Activated CD4-positive, alpha-beta T cell treated with anti-CD3 and anti-CD28 coated beads, Interleukin-2, amount 10 ng/mL, durations not matched to agents 24 days and 14 days (primary cell): Measurements from ENCODE around the gene ILDR2. TPM values are rescaled to one million over a fixed set of nuclear protein-coding genes. Genes with fewer than 3 reads are reported as not detected.

Experiments
- DNase-seq: peaks from one replicate; pipeline ENCODE4 v3.0.0; 2022
- H3K27ac Mint-ChIP-seq: one replicate; pipeline ENCODE4 v1.8.0; 2022; ENCODE audit warnings: mild to moderate bottlenecking, mixed read lengths
- H3K27me3 Mint-ChIP-seq: one replicate; pipeline ENCODE4 v1.8.0; 2022; ENCODE audit warnings: mixed read lengths
- H3K36me3 Mint-ChIP-seq: one replicate; pipeline ENCODE4 v1.8.0; 2022; ENCODE audit warnings: low read depth, mild to moderate bottlenecking, mixed read lengths
- H3K4me1 Mint-ChIP-seq: one replicate; pipeline ENCODE4 v1.8.0; 2021; ENCODE audit warnings: mixed read lengths
- H3K4me3 Mint-ChIP-seq: one replicate; pipeline ENCODE4 v1.8.0; 2022; ENCODE audit warnings: mild to moderate bottlenecking, moderate library complexity, mixed read lengths
- H3K9me3 Mint-ChIP-seq: one replicate; pipeline ENCODE4 v1.8.0; 2021; ENCODE audit warnings: mixed read lengths
- intact Hi-C: fragments of 100-400 bp; cut with micrococcal nuclease; formaldehyde crosslinking; loops from one replicate; pipeline ENCODE4 v1.15.1; 2023
- total RNA-seq: library from RNA; stranded (reverse); gene quantifications from 2 replicates; pipeline ENCODE4 v1.2.3, GENCODE V29; 2022

The ILDR2 gene
- total RNA-seq, 1 donor from 2014 or later, result 12.5 TPM

GRCh38 chr1:166981589-166981988, 6.2 kb upstream of the ILDR2 start:
- Mint-ChIP-seq H3K4me1 (peaks cover under 1% of the 10 kb centered on the region), H3K36me3 (no peaks in the 10 kb centered on the region), H3K4me3 (no peak overlapping the region), H3K27me3 (peaks cover 40% of the 10 kb centered on the region), H3K9me3 (no peaks in the 10 kb centered on the region), H3K27ac (no peak overlapping the region)
- no peak for DNase-seq
- intact Hi-C loops, result no loop called here

GRCh38 chr1:166980818-166981217, 5.5 kb upstream of the ILDR2 start:
- intact Hi-C loops, result no loop called here
- Mint-ChIP-seq H3K4me1 (peaks cover 8% of the 10 kb centered on the region), H3K4me3 (no peak overlapping the region), H3K9me3 (no peaks in the 10 kb centered on the region), H3K36me3 (no peaks in the 10 kb centered on the region), H3K27ac (no peak overlapping the region), H3K27me3 (peaks cover 37% of the 10 kb centered on the region)
- no peak for DNase-seq

- Mint-ChIP-seq H3K4me3 (no peak overlapping the region), H3K36me3 (no peaks in the 10 kb centered on the region), H3K4me1 (peaks cover 8% of the 10 kb centered on the region), H3K27ac (no peak overlapping the region), H3K9me3 (no peaks in the 10 kb centered on the region), H3K27me3 (peaks cover 33% of the 10 kb centered on the region)
- intact Hi-C loops, result no loop called here
- DNase-seq, result no peak
These were observed 5.0 kb upstream of the ILDR2 start for GRCh38 chr1:166980383-166980782.

DNA sequence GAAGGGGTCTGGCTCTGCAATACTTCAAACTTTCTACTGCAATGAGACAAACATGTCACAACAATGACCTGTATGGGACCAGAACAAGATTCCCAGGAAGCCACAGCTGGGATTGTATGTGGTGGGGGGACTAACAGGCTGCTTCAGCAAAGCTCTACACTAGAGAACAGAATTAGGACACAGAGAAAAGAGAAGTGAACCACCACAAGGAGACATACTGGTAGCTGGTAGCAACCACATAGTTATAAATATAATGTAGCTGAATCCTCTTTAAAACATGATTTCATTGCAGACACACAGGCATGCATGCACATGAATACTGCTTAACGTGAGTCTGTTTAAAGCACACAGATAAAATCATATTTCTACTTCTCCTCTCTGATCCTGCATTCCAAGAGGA, 3.5 kb upstream of the ILDR2 start:
- intact Hi-C loops, result loop anchor here (10.0 kb wide), 1 partner anchor 814 kb away; the partner anchor contains the start of gene FAM78B
- no peak overlapping the region for H3K4me3 Mint-ChIP-seq
- no peaks in the 10 kb centered on the region for H3K9me3 Mint-ChIP-seq
- H3K4me1 Mint-ChIP-seq, result peaks cover 20% of the 10 kb centered on the region
- H3K36me3 Mint-ChIP-seq, result no peaks in the 10 kb centered on the region
- no peak for DNase-seq
- H3K27me3 Mint-ChIP-seq, result peaks cover 30% of the 10 kb centered on the region
- H3K27ac Mint-ChIP-seq, result no peak overlapping the region

- no peak overlapping the region for H3K4me3 Mint-ChIP-seq
- H3K4me1 Mint-ChIP-seq, result peaks cover 26% of the 10 kb centered on the region
- H3K9me3 Mint-ChIP-seq, result no peaks in the 10 kb centered on the region
- H3K36me3 Mint-ChIP-seq, result no peaks in the 10 kb centered on the region
- no peak overlapping the region for H3K27ac Mint-ChIP-seq
- DNase-seq, result no peak
- H3K27me3 Mint-ChIP-seq, result peaks cover 30% of the 10 kb centered on the region
- intact Hi-C loops, result loop anchor here (10.0 kb wide), 1 partner anchor 813 kb away; the partner anchor contains the start of gene FAM78B
These were observed 2.6 kb upstream of the ILDR2 start for GRCh38 chr1:166977951-166978350.

GRCh38 chr1:166974647-166975345, 544 bp downstream of the ILDR2 start:
- intact Hi-C loops, result loop anchor here (1.0 to 10.0 kb wide), 5 partner anchors 22 to 810 kb away; partner anchors contain the start of genes FAM78B and POU2F1
- DNase-seq, result peak; percentile 72
- peak overlapping the region; percentile 96 for H3K27ac Mint-ChIP-seq
- H3K4me1 Mint-ChIP-seq, result peaks cover 51% of the 10 kb centered on the region
- H3K9me3 Mint-ChIP-seq, result no peaks in the 10 kb centered on the region
- no peaks in the 10 kb centered on the region for H3K36me3 Mint-ChIP-seq
- H3K4me3 Mint-ChIP-seq, result peak overlapping the region; percentile 96
- peaks cover 32% of the 10 kb centered on the region for H3K27me3 Mint-ChIP-seq

DNA sequence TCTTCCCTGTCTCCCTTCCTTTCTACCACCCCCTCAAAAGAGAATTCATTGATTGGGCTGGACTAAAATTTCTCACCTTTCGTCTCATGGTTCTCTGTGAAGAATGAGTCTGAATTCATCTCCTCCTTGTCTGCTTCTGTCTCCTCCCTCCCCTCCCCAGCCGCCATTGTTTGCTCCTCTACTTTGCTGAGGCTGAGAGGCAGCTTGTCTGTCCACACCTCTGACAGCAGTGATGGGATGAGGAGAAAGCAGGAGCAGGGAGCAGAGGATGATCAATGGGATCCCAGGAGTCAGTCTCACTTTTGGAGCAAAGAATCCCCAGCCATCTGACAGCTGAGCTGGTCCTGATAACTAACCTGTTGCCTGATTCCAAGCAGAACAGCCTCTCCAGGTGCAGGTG, 2.5 kb downstream of the ILDR2 start:
- H3K9me3 Mint-ChIP-seq, result no peaks in the 10 kb centered on the region
- intact Hi-C loops, result loop anchor here (5.0 to 10.0 kb wide), 3 partner anchors 84 to 808 kb away; partner anchors contain the start of genes FAM78B and POU2F1
- no peak overlapping the region for H3K4me3 Mint-ChIP-seq
- no peak overlapping the region for H3K27ac Mint-ChIP-seq
- DNase-seq, result no peak
- peaks cover 58% of the 10 kb centered on the region for H3K4me1 Mint-ChIP-seq
- peaks cover 25% of the 10 kb centered on the region for H3K27me3 Mint-ChIP-seq
- no peaks in the 10 kb centered on the region for H3K36me3 Mint-ChIP-seq

GRCh38 chr1:166972193-166972592, 3.1 kb downstream of the ILDR2 start:
- intact Hi-C loops, result loop anchor here (5.0 to 10.0 kb wide), 3 partner anchors 85 to 807 kb away; partner anchors contain the start of genes FAM78B and POU2F1
- no peak for DNase-seq
- Mint-ChIP-seq H3K27me3 (peaks cover 23% of the 10 kb centered on the region), H3K36me3 (no peaks in the 10 kb centered on the region), H3K27ac (no peak overlapping the region), H3K4me1 (peaks cover 58% of the 10 kb centered on the region), H3K9me3 (no peaks in the 10 kb centered on the region), H3K4me3 (peak overlapping the region; percentile 0)

- intact Hi-C loops, result loop anchor here (5.0 to 10.0 kb wide), 3 partner anchors 86 to 806 kb away; partner anchors contain the start of genes FAM78B and POU2F1
- Mint-ChIP-seq H3K4me1 (peaks cover 55% of the 10 kb centered on the region), H3K9me3 (no peaks in the 10 kb centered on the region), H3K4me3 (no peak overlapping the region), H3K27me3 (peaks cover 17% of the 10 kb centered on the region), H3K36me3 (no peaks in the 10 kb centered on the region), H3K27ac (peak overlapping the region; percentile 34)
- peak; percentile 70 for DNase-seq
These were observed 4.1 kb downstream of the ILDR2 start for GRCh38 chr1:166971252-166971651.

DNA sequence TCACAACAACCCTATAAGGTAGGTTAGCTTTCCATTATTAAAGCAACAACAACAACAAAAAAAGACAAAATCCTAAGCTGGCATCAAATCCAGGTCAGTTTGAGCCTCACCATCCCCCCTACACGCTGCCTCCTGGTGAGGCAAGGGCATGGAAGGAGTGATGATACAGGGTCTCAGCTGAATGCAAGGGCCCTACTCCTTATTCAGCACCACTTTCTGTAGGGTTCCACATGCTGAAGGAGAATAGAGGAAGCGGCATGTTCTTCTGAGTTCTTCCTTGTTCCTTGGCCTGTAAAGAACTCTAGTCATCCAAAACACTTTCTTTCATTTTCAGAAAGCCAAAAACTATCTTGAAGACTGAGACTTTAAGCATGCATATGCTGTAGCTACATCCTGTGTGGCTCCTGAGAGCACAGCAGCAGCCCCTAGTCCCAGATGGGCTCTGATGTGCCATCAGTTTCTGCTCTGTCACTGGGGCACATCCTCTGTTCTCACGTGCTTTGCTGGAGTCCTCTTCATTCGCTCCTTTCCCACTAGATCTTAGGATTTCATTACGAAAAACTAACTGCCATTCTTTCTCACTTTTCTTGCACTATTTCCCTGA, 6.2 kb downstream of the ILDR2 start:
- Mint-ChIP-seq H3K4me1 (peaks cover 45% of the 10 kb centered on the region), H3K36me3 (no peaks in the 10 kb centered on the region), H3K27me3 (peaks cover 10% of the 10 kb centered on the region), H3K4me3 (peak overlapping the region; percentile 1), H3K27ac (peak overlapping the region; percentile 9), H3K9me3 (no peaks in the 10 kb centered on the region)
- intact Hi-C loops, result no loop called here
- DNase-seq, result peak; percentile 75

DNA sequence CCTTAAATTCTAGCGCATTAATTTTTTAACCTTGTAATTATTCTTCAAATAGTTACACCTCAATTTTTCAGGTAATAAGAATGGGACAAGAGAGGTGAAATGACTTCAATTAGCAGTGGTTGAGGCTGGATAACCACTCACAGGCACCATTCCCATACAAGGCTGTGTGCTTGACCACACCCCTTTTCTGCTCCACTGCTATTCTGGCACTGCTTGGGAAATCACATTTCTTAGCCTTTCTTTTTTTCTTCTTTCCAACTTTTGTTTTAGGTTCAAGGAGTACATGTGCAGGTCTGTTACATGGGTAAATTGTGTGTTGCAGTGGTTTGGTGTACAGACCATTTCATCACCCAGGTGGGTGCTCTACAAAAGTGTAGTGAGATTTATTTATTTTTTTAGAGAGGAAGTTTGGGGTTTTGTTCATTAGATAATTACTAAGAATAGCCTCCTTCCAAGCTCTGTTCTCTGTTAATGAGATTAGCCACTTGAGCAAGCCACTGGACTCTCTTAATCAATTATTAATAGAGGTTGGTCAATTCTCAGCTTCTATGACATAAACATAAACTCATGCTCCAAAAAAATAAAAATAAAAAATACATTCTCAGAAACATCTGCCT, 14.4 kb downstream of the ILDR2 start:
- intact Hi-C loops, result no loop called here
- no peak overlapping the region for H3K4me3 Mint-ChIP-seq
- peaks cover 3% of the 10 kb centered on the region for H3K4me1 Mint-ChIP-seq
- no peak overlapping the region for H3K27ac Mint-ChIP-seq
- no peaks in the 10 kb centered on the region for H3K9me3 Mint-ChIP-seq
- DNase-seq, result no peak
- H3K27me3 Mint-ChIP-seq, result peaks cover 9% of the 10 kb centered on the region
- peaks cover 8% of the 10 kb centered on the region for H3K36me3 Mint-ChIP-seq

- Mint-ChIP-seq H3K36me3 (peaks cover 17% of the 10 kb centered on the region), H3K27ac (no peak overlapping the region), H3K9me3 (no peaks in the 10 kb centered on the region), H3K4me3 (no peak overlapping the region), H3K4me1 (peaks cover 17% of the 10 kb centered on the region), H3K27me3 (peaks cover 4% of the 10 kb centered on the region)
- intact Hi-C loops, result no loop called here
- no peak for DNase-seq
These were observed 18.5 kb downstream of the ILDR2 start for GRCh38 chr1:166956872-166957271.

DNA sequence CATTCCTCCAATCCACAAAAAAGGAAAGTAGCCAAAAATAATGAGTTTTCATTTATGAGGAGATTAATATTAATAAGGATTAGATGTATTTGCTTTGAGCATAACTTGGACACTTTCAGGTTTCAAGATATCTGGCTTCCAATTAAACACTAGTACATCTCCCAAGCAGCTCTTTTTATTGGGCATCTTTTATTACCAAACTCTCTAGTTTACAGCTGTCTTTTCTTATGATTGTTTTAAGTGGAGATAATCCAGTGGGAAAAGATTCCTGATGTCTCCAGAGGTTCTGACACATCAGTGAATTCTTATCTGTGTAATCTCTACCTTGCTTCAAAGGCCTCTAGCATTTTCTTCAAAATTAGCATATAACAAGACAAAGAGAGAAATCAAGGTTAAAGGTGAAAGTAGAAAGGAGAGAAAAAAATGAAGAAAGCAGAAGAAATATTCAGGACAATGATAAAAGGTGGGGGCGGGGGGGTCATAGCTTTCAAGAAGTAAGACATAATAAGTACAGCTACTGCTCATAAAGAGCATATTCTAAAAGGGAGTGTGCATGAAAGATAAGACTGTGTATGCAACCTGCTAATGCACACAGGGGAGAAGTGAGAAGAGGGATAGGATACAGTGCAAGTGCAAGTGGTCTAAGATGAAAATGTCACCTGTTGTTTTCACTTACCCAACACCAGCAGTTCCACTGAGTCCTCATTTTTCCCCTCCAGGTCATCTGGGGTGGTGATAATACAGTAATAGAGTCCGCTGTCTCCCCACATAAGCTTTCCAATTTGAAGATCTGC, 19.1 kb downstream of the ILDR2 start:
- intact Hi-C loops, result no loop called here
- no peaks in the 10 kb centered on the region for H3K9me3 Mint-ChIP-seq

More for the DNA sequence above, 19.1 kb downstream of the ILDR2 start:
- Mint-ChIP-seq H3K27me3 (peaks cover 4% of the 10 kb centered on the region), H3K27ac (no peak overlapping the region), H3K4me3 (no peak overlapping the region), H3K4me1 (peaks cover 19% of the 10 kb centered on the region), H3K36me3 (peaks cover 17% of the 10 kb centered on the region)
- no peak for DNase-seq
